ENCODE data around the gene CSTF1.

Gene CSTF1

DNA sequence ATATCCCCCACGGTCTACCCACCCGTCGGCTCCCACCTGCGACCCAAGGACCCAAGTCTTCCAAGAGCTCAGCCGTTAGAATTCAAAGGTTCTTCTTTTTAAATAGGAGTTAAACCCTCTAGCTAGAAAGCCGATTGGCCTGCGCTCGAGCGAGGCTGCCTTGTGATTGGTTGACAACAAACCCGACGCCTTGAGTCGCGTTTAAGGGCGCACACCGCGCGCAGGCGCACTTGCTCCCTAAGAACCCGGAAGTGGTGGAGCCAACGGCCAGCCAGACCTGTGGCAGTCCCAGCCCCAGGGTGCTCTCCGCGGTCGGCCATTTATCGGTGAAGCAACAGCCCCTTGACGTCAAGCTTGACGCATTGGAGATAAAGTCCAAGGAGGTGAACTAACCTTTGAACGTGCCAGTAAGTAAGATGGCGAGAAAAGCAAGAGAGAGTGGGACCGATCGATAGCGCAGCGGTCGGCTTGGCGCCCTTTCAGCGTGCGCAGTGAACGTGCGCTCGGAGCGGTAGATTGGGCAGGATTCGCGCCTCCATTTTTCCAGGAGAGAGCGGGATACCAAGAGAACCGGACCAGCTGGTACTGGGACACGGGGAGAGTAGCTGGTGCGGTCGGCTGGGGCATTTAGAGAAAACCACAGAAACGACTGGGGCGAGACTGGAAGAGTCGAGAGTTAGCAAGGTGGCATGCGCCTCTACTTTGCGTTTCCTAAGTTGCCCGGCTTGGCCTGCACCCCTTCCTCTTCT lies at the start of gene CSTF1, which contains the start of gene AURKA:
Gene CSTF1, plus strand, starts transcription at position 514 of the 749 bp plus-strand sequence. CDS start 2,908 bp downstream, outside the sequence.
Gene AURKA, minus strand, starts transcription at position 84 of the 749 bp plus-strand sequence. CDS start 4,018 bp downstream, outside the sequence.
- DNase-seq (ENCODE audit: low read depth) = peak; percentile 100

DNA sequence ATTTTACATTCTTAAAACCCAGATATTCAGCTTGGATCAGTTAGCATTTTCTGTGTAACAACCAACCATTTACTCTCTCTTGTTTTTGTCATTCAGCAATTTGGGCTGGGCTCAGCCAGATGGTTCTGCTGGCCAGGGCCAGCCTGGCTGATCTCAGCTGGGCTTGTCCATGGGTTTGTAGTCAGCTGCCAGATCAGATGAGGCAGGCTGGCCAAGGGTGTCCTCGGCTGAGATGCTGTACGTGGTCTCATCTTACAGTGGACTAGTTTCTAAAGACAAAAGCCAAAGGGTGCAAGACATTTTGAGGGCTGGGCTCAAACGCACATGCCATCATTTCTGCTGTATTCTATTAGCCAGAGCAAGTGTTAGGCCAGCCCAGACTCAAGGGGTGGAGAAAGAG lies 49.7 kb upstream of the CSTF1 start:
- no peak for DNase-seq (ENCODE audit: low read depth)

DNA sequence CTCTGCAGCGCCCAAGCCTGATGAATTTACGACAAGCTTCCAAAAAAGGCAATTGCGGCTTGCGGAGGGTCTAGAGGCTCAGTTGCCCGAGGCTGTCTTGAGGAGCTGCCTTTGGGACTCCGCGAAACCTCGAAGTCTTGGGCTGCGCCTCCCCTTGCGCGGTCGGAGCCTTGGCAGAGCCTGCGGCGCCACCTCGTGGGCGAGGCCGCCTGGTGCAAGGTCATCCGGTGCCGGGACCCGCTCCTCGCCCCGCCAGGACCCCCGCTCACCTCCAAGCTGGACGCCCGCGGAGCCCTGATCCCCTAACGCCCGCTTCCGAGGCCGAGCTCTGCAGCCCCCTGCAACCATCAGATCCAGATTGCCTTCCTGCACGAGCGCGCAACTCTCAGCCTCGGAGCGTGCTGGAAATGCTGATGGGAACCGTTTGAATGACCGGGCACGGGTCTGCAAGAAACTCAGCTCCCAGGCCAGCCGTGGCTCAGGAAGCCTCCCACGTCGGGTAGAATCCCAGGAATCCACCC lies 48.5 kb upstream of the CSTF1 start:
- DNase-seq (ENCODE audit: low read depth) = peak; percentile 26

DNA sequence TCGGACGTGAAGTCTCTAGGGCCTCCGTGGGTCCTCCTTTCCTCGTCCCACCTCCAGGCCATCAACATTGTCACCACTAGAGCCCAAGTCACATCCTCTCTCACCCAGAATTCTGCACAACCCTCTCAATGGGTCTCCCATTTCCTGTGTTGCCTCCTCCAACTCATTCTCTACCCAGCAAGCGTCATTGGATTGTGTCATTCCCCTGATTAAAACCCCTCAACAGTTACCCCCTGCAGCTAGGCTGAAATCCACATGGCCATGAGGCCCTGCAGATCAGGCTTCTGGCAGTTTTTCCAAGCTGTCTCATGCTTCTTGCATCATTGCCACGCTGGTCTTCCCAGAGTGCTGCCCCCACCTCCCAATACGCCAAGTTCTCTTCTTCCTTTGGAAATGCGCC lies 46.5 kb upstream of the CSTF1 start:
- DNase-seq (ENCODE audit: low read depth) = no peak

DNA sequence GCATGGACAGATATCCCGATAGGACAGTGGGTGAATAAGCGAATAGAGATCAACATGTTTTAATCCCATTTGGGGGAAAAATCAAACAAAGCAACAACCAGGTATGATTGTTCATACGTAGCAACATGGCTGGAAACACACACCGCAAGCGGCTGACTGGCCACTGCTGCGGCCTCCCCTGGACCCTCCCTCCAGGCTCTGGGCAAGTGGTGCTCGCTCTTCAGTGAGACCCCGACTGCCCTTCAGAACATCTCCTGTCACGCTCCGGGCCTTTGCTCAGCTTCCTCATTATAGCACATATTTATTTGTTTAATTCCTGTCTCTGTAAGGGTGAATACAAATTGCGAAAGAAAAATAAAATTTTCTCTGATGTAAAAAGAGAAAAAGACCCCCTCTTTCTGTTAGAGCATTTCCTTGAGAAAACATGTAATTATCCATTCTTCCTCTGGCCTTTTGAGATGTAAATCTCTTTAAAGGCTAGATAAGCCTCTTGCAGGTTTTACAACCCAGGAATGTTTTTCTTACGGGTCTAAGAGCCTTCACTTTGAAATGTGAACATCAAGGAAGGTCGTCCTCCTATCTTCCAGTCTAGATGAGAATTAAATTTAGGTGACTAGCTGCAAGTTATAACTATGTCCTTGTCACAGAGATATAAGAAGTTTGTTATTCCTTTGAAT lies 44.7 kb upstream of the CSTF1 start:
- no peak for DNase-seq (ENCODE audit: low read depth)

DNA sequence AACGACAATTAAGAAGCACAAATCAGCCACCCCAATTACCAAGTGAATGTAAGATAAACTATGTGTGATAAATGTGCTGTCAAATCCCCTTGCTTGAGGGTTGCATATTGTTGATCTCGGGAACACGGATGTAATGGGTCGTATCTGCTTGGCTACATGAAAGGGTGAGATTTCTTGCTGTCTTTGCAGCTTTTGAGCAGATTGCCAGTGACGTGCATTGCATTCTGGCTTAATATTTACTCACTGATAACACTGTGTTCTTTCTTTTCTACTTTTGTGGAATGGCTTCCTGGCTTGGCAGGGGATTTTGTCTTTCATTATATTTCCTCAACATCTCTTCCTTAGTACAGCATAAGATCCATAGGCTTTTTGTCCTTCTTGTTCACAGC lies 44.1 kb upstream of the CSTF1 start:
- no peak for DNase-seq (ENCODE audit: low read depth)

DNA sequence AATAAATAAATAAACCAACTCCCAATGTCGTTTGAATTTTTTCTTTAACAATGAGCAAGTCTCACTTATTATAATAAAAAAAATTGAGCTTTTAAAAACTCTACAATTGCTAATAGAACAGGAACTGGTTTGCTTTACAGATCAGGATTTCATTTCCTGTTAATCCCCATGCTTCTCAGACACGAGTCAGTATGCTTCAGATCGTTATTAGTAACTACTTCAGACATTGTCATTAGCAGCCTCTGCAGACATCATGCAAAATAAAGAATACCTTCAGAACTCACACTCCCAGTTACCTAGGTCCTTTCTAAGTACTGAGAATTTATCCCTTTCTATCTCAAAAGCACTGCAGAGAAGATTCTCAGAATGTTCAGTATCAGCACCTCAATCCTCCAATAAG lies 43.7 kb upstream of the CSTF1 start:
- DNase-seq (ENCODE audit: low read depth) = no peak

DNA sequence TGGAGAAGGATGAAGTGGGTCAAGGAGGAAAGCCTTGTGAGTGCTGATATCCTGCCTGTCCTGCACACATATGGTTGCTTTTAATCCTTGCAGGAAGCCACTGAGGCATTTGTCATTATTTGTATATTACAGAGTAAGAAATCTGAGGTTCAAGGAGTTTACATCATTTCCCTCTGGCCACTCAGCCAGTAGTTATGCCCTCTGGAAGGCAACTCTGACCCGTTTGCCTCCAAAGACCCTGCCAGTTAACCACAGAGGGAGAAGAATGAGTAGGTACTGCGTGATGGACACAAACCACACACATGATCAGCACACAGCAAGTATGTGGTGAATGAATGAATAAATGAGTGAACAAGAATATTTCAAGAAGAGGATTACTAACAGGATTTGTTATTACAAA lies 41.6 kb upstream of the CSTF1 start:
- DNase-seq (ENCODE audit: low read depth) = no peak

DNA sequence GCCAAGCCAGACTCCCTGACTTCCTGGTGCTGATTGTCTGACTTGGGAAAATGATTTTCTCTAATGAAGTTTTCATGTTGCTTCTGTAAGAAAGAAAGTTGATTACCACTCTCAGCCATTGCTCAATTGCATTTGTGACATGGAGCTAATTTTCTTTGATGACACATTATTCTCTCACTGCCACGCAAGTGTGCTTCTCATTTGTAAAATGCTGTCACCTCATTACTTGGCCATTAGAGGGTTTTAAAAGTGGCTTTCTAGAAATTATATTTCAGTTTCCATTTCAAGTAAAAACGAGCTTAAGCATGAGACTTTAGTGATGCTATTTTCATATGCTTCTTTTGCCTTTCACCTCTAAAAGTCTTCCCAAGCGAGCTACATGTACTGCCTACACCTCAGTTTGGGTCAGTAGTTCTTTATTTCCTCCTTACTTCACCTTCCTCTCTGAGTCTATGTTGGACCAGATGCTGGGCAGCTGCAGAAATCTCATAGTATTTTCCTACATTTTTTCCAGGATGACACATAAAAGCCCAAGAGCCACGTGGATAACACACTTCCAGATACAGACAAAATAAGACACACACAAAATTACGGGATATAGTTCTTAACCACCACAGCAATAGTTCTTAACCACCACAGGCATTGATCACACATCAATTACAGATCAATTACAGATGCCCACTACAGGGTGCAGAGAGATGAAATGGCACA lies 39.9 kb upstream of the CSTF1 start:
- no peak for DNase-seq (ENCODE audit: low read depth)

DNA sequence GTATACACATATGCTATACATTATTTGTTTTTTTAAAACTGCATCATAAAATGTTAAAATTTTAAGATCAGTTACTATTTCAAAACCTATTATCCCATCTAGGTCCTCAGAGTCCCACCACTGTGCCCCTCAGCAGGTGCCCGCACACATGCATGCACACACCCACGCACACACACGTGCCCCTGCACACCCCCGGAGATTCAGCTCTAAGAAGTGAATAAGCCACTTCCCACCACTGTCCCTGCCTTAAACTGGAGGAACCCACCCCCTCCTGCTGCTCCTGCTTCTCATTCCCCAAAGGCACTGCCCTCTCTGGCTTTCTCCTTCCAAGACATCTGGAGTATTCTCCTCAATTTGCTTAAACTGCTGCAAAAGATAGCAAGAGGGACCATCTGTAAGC lies 39.1 kb upstream of the CSTF1 start:
- no peak for DNase-seq (ENCODE audit: low read depth)

DNA sequence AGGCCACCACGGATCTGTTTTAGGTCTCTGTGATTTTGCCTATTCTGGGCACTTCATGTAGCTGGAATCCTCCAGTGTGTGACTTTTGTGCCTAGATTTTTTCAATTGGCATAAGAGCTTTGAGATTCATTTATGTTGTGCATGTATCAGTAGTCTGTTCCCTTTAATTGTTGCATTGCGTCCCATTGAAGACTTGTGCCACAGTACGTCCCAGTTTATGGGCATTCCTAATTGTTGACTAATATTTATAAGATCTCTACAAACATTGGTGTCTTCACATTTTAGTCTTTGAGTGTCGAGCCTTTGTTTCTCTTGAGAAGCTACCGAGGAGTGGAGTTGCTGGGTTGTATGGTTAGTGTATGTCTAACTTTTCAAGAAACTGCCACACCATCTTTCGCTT lies 34.4 kb upstream of the CSTF1 start:
- peak; percentile 6 for DNase-seq (ENCODE audit: low read depth)

DNA sequence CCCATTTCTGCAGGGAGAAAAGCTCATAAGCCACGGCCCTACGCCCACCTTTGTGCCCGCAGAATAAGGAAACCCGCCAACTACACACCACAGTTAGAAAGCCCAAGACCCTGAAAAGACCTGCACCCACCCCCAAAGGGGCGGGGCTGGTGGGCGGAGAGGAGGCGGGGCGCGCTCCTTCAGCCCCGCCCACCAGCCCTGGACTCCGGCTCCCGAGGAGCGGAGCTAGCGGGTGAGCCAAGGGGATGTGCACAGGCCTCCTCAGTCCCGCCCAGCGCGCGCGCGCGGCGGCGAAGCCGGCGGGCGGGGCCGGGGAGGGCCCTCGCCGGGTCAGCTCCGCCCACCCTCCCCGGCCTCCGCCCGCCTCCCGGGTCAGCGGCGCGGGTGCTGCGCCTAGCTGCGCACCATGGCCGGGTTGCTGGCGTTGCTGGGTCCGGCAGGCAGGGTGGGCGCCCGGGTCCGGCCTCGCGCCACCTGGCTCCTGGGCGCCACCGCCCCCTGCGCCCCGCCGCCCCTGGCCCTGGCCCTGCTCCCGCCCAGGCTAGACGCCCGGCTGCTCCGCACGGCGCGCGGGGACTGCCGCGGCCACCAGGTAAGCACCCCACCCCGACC lies 33.7 kb upstream of the CSTF1 start, which contains the start of gene FAM210B:
Gene FAM210B, plus strand, starts transcription at position 375 of the 612 bp plus-strand sequence. Its CDS starts 32 bp downstream, at position 407.
- DNase-seq (ENCODE audit: low read depth) = peak; percentile 87

DNA sequence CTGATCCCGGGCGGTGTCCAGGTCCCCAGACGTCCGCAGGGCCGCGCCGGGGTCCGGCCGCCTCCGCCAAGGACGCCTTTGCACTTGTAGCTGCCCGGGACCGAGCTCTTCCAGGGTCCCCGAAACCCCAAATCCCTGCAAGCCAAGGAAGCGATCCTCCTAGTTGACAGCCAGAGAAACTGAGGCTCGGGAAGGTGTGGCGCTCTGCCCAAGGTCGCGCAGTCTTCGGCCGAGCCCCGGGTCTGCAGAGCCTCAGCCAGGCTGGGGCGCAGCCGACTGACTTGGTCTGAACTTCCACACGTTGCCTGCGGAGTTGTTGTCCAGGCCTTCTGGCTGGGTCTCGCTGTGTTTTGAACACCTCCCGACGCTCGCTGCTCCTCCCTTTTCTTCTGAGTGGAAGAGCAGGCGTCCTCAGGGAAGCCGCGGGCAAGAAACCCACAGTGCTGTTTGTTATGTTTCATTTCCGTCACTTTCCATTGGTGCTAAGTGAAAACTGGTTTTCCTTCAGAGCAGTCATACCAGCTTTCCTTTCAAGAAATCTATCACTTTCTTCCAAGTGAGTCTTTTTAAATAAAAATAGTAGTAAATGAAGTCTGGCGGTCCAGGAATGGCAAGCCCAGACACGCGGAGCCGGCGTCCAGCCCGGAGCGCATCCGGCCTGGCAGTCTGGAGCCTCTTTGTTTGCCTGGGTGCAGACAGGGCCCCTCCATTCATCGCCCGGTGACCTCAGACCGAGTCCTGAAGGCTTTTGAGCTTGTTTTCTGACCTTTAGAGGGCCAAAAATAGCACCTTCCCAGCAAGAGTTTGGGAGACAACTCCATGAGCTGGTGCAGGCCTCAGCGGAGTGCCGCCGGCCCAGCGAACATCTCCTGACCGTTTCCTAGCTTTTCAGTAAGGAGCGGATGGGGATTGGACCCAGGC lies 33.0 kb upstream of the CSTF1 start:
- DNase-seq (ENCODE audit: low read depth) = peak; percentile 65

DNA sequence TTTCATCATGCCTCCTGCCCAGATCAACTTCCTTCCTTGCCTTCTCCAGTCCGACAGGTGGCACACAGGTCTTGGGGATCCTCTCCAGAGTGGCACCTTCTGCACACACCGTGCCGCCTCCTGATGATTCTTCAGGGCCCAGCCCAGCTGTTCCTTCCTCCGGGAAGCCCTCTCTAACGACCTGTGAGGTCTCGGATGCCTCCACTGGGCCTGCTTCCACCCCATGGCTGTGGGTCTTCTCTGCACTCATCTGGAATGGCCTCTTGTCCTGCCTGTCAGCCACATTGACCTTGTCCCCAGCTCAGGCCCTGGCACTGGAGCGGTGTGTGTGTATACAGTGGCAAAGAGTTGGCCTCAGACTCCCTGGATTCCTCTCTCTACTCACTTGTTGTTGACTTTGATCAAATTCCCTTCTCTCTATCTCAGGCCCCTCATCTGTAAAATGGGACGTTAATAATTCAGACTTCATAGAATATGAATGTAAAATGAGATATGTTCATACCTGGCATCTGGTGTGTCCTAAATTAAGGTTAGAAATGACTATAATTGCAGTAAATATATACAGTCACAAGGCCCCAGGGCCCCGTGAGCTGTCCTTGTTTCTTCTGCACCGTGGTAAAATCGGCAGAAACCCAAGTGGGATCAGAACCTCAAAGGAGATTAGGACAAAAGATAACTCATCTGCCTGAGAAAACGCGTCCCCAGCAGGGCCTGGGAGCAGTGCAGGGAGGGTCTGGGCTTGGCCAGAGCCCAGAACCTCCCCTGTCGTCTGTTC lies 32.1 kb upstream of the CSTF1 start:
- no peak for DNase-seq (ENCODE audit: low read depth)

DNA sequence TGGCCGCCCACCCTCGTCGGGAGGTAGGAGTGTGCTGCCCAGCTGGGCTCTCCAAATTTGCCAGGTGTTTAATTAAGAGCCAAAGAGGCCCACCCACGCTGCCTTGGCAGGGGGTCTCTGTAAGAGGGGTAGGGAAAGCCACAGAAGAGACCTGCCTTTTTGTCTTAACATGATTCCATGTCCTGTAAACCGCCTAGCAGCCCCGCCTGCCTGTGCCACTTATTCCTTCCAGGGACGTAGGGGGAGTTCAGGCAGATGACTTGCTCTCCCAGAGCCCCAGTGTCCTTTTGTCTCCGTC lies 31.6 kb upstream of the CSTF1 start:
- DNase-seq (ENCODE audit: low read depth) = no peak

DNA sequence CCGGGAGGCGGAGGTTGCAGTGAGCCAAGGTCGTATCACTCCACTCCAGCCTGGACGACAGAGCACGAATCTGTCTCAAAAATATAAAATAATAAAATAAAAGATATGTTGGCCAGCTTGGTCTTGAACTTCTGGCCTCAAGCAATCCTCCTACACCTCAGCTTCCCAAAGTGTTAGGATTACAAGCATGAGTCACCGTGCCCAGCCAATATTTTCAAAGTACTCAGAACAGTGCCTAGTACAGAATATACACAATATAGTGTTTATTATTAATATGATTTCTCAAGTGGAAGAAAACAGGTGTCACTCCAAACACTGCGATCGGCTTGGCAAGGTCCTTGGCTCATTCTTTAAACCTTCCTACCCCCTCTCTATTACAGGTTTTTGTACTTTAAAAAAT lies 30.5 kb upstream of the CSTF1 start:
- DNase-seq (ENCODE audit: low read depth) = no peak

DNA sequence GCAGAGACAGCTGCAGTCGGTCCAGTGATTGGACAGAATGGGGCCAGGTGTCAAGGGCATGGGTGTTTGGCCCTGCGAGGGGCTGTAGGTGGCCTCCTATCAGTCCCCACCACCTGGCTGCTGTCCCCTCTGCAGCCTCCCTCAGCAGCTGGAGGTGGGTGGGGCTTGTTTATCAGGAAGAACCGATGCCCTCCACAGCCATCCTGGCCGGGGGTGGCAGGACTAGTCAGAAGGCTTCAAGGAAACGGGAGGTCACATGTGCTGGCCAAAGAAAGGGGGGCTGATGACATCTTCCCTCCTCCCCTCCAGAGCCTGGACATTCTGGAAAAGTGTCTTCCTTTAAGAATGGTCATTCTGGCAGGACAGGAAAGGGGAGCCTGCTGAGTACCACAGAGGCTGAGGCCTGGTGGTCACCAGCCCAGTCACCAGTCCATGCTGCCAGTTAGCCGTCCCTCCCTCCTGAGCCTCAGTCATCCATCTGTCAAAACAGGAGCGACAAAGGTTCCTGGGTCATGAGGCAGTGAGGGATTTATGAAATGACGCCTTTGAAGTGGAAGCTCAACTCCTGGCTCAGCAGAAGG lies 29.5 kb upstream of the CSTF1 start:
- DNase-seq (ENCODE audit: low read depth) = no peak

DNA sequence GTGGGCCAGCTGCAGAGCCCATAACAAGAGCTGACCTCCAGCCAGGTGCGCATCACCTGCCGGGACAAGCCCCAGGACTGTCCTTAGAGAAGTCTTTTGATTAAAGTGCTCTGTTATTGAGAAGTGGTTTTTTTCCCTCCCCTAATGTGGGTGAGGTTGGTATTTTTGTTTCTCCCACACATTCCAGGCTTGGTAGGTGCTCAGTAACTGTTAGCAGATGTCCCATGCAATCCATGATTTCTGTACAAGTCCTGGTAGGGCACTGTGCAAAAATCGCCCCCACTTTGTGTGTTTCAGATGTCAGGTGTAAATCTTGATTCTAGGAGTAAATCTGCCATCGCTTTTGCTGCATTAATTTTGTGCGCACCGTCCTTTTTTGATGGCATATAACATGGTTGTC lies 29.0 kb upstream of the CSTF1 start:
- DNase-seq (ENCODE audit: low read depth) = no peak

DNA sequence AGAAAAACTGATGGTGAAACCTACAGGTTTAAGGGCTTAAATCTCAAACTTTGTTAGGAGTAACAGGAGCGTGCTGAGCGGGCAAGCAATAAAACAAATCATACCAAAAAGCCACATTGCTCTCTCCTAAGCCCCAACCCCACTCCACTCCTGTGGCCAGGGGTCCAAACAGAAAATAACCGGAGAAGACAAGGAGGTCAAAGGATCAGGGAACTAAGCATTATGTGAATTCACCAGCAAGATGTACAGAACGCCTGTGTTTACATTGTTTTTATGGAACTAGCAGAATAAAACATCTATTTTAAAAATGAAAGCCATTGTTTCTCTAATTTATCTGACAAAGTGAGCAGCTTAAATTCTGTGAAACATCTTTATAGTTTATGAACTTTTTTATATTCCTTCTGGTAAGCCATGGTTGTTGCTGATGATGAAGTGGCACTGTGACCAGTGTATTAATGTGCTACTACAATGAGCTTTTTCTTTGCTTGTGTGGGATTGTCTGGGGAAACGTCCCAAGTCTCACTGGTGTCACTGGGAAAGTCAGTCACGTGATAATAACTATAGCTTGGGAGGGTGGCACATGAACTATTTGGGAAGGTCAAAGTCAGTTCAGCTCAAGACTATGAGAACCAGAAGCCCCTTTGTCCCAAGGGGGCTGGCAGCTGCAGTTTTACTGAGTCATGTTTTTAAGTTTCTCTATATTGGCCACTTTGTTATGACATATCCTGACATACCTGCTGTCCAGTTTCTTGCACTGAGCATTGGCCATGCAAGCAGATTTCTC lies 23.9 kb upstream of the CSTF1 start:
- no peak for DNase-seq (ENCODE audit: low read depth)
